HAP-1 (cell line): ENCODE data around the gene SIDT1.

Experiments used
- DNase-seq, 2 experiments: peaks; one replicate each; pipeline ENCODE4 v3.0.0-alpha.2; 2016 to 2020; ENCODE audit warnings: low spot score in 2 of 2
- H3K27me3 ChIP-seq: fragments of 250-450 bp; sonication (Bioruptor Pico); 2 replicates; pipeline ENCODE4 v1.5.1; 2020; ENCODE audit warnings: low read depth, mild to moderate bottlenecking, moderate library complexity
- H3K36me3 ChIP-seq: fragments of 250-450 bp; sonication (Bioruptor Pico); replicated peaks from 2 replicates; pipeline ENCODE4 v1.5.1; 2020; ENCODE audit warnings: mild to moderate bottlenecking
- H3K4me1 ChIP-seq: fragments of 250-450 bp; sonication (Bioruptor Pico); 2 replicates; pipeline ENCODE4 v1.5.1; 2020; ENCODE audit warnings: mild to moderate bottlenecking
- H3K4me3 ChIP-seq: fragments of 250-450 bp; sonication (Bioruptor Pico); 2 replicates; pipeline ENCODE4 v1.5.1; 2020; ENCODE audit warnings: mild to moderate bottlenecking, moderate library complexity
- H3K9me3 ChIP-seq: fragments of 250-450 bp; sonication (Bioruptor Pico); 2 replicates; pipeline ENCODE4 v1.5.1; 2020; ENCODE audit warnings: mild to moderate bottlenecking, moderate library complexity
- in situ Hi-C: fragments of 300-500 bp; cut with MboI; formaldehyde crosslinking; loops from 3 replicates; pipeline ENCODE4 v1.14.3; 2020; ENCODE audit warnings: low sequenced_read_pairs, inconsistent platforms, mixed read lengths

The SIDT1 gene

GRCh38 chr3:113523241-113523640, 9.1 kb upstream of the SIDT1 start:
- Histone ChIP-seq H3K4me3 (no peak overlapping the region), H3K36me3 (no peaks in the 10 kb centered on the region), H3K4me1 (no peaks in the 10 kb centered on the region), H3K27me3 (peaks cover 18% of the 10 kb centered on the region; the same call in 1 of the 2 replicates), H3K9me3 (no peaks in the 10 kb centered on the region)
- no peak for DNase-seq
- in situ Hi-C loops, result no loop called here

- in situ Hi-C loops, result no loop called here
- H3K4me1 ChIP-seq, result peaks cover 5% of the 10 kb centered on the region; the same call in 1 of the 2 replicates
- peak in 1 of 2 experiments; percentile 43 for DNase-seq
- peak overlapping the region; percentile 34 for H3K4me3 ChIP-seq
- peaks cover 44% of the 10 kb centered on the region for H3K27me3 ChIP-seq
- H3K36me3 ChIP-seq, result no peaks in the 10 kb centered on the region
- H3K9me3 ChIP-seq, result no peaks in the 10 kb centered on the region
These were observed 561 bp downstream of the SIDT1 start for GRCh38 chr3:113532698-113533533.

GRCh38 chr3:113533534-113533892, 1.2 kb downstream of the SIDT1 start:
- H3K4me1 ChIP-seq, result peaks cover 5% of the 10 kb centered on the region; the same call in 1 of the 2 replicates
- peak overlapping the region; percentile 34 for H3K4me3 ChIP-seq
- no peaks in the 10 kb centered on the region for H3K9me3 ChIP-seq
- in situ Hi-C loops, result no loop called here
- H3K27me3 ChIP-seq, result peaks cover 45% of the 10 kb centered on the region
- no peak for DNase-seq
- no peaks in the 10 kb centered on the region for H3K36me3 ChIP-seq

GRCh38 chr3:113534365-113534764, 2.0 kb downstream of the SIDT1 start:
- Histone ChIP-seq H3K4me1 (peaks cover 5% of the 10 kb centered on the region; the same call in 1 of the 2 replicates), H3K36me3 (no peaks in the 10 kb centered on the region), H3K9me3 (no peaks in the 10 kb centered on the region), H3K4me3 (no peak overlapping the region), H3K27me3 (peaks cover 51% of the 10 kb centered on the region)
- DNase-seq, result no peak
- in situ Hi-C loops, result no loop called here

- H3K9me3 ChIP-seq, result no peaks in the 10 kb centered on the region
- no peaks in the 10 kb centered on the region for H3K36me3 ChIP-seq
- in situ Hi-C loops, result no loop called here
- H3K4me3 ChIP-seq, result no peak overlapping the region
- peaks cover 5% of the 10 kb centered on the region; the same call in 1 of the 2 replicates for H3K4me1 ChIP-seq
- H3K27me3 ChIP-seq, result peaks cover 42% of the 10 kb centered on the region
- no peak for DNase-seq
These were observed 3.5 kb downstream of the SIDT1 start for GRCh38 chr3:113535898-113536297.

- Histone ChIP-seq H3K9me3 (no peaks in the 10 kb centered on the region), H3K4me3 (no peak overlapping the region), H3K36me3 (no peaks in the 10 kb centered on the region), H3K4me1 (peaks cover 5% of the 10 kb centered on the region; the same call in 1 of the 2 replicates), H3K27me3 (peaks cover 34% of the 10 kb centered on the region)
- no peak for DNase-seq
- in situ Hi-C loops, result no loop called here
These were observed 4.3 kb downstream of the SIDT1 start for GRCh38 chr3:113536627-113537101.

- DNase-seq, result no peak
- peaks cover 29% of the 10 kb centered on the region for H3K27me3 ChIP-seq
- no peaks in the 10 kb centered on the region for H3K36me3 ChIP-seq
- H3K4me3 ChIP-seq, result no peak overlapping the region
- no peaks in the 10 kb centered on the region for H3K9me3 ChIP-seq
- peaks cover 5% of the 10 kb centered on the region; the same call in 1 of the 2 replicates for H3K4me1 ChIP-seq
- in situ Hi-C loops, result no loop called here
These were observed 4.8 kb downstream of the SIDT1 start for GRCh38 chr3:113537155-113537554.

GRCh38 chr3:113541519-113541918, 9.2 kb downstream of the SIDT1 start:
- in situ Hi-C loops, result no loop called here
- Histone ChIP-seq H3K4me1 (no peaks in the 10 kb centered on the region), H3K9me3 (no peaks in the 10 kb centered on the region), H3K36me3 (no peaks in the 10 kb centered on the region), H3K27me3 (peaks cover 8% of the 10 kb centered on the region; the same call in 1 of the 2 replicates), H3K4me3 (no peak overlapping the region)
- no peak for DNase-seq

GRCh38 chr3:113545594-113545993, 13.2 kb downstream of the SIDT1 start:
- Histone ChIP-seq H3K9me3 (no peaks in the 10 kb centered on the region), H3K4me1 (no peaks in the 10 kb centered on the region), H3K27me3 (peaks cover 4% of the 10 kb centered on the region; the same call in 1 of the 2 replicates), H3K4me3 (no peak overlapping the region), H3K36me3 (no peaks in the 10 kb centered on the region)
- in situ Hi-C loops, result no loop called here
- DNase-seq, result no peak

GRCh38 chr3:113546414-113546893, 14.1 kb downstream of the SIDT1 start:
- Histone ChIP-seq H3K9me3 (no peaks in the 10 kb centered on the region), H3K36me3 (no peaks in the 10 kb centered on the region), H3K4me3 (no peak overlapping the region), H3K27me3 (peaks cover 4% of the 10 kb centered on the region; the same call in 1 of the 2 replicates), H3K4me1 (no peaks in the 10 kb centered on the region)
- in situ Hi-C loops, result no loop called here
- DNase-seq, result no peak

- Histone ChIP-seq H3K4me1 (no peaks in the 10 kb centered on the region), H3K4me3 (no peak overlapping the region), H3K9me3 (no peaks in the 10 kb centered on the region), H3K27me3 (peaks cover 4% of the 10 kb centered on the region; the same call in 1 of the 2 replicates), H3K36me3 (no peaks in the 10 kb centered on the region)
- in situ Hi-C loops, result no loop called here
- DNase-seq, result no peak
These were observed 16.1 kb downstream of the SIDT1 start for GRCh38 chr3:113548501-113548900.

GRCh38 chr3:113551820-113552219, 19.5 kb downstream of the SIDT1 start:
- H3K36me3 ChIP-seq, result no peaks in the 10 kb centered on the region
- no peak for DNase-seq
- H3K4me3 ChIP-seq, result no peak overlapping the region
- no peaks in the 10 kb centered on the region for H3K9me3 ChIP-seq
- in situ Hi-C loops, result no loop called here
- H3K27me3 ChIP-seq, result peaks cover 4% of the 10 kb centered on the region; the same call in 1 of the 2 replicates
- H3K4me1 ChIP-seq, result no peaks in the 10 kb centered on the region

- no peak for DNase-seq
- H3K36me3 ChIP-seq, result no peaks in the 10 kb centered on the region
- H3K9me3 ChIP-seq, result no peaks in the 10 kb centered on the region
- in situ Hi-C loops, result no loop called here
- H3K27me3 ChIP-seq, result peaks cover 4% of the 10 kb centered on the region; the same call in 1 of the 2 replicates
- no peak overlapping the region for H3K4me3 ChIP-seq
- H3K4me1 ChIP-seq, result no peaks in the 10 kb centered on the region
These were observed 20.5 kb downstream of the SIDT1 start for GRCh38 chr3:113552851-113553250.

GRCh38 chr3:113555138-113555537, 22.8 kb downstream of the SIDT1 start:
- in situ Hi-C loops, result no loop called here
- Histone ChIP-seq H3K27me3 (no peaks in the 10 kb centered on the region), H3K36me3 (no peaks in the 10 kb centered on the region), H3K9me3 (no peaks in the 10 kb centered on the region), H3K4me3 (no peak overlapping the region), H3K4me1 (no peaks in the 10 kb centered on the region)
- no peak for DNase-seq
